NB4 (cell line): ENCODE measurements around the gene RFTN1.

Experiments used
- CTCF ChIP-seq: IDR thresholded peaks from one replicate; pipeline ENCODE4 v1.5.1; 2012; ENCODE audit warnings: low read depth, low read length
- MAX ChIP-seq: IDR thresholded peaks from 2 replicates; pipeline ENCODE4 v1.6.1; 2011; ENCODE audit warnings: low read depth, low read length
- POLR2A ChIP-seq: IDR thresholded peaks from 2 replicates; pipeline ENCODE4 v1.6.1; 2011; ENCODE audit warnings: mild to moderate bottlenecking; ENCODE audit not compliant: insufficient read length; ENCODE audit errors: extremely low read depth

- TF ChIP-seq MAX (no peak), CTCF (no peak), POLR2A (no peak)
Measured at GRCh38 chr3:16559653-16560365, 46.3 kb upstream of the RFTN1 start.
